Prostate gland (tissue), 2 donors: ENCODE measurements around the gene HNRNPR. TPM values are rescaled to one million over a fixed set of nuclear protein-coding genes. Genes with fewer than 3 reads are reported as not detected.
"Not testable (repeated sequence)": the region's sequence is repeated elsewhere in the genome, so short reads cannot be mapped to it uniquely, and the experiment has no call there.

Source experiments
- DNase-seq: peaks from one replicate; pipeline ENCODE4 v3.0.0-alpha.2; 2019; ENCODE audit warnings: low spot score
- H3K27ac ChIP-seq, 2 donors: fragments of 200-600 bp; sonication (generic); 2 replicates each; pipeline ENCODE4 v1.5.1; 2017 to 2019
- H3K27me3 ChIP-seq: fragments of 200-600 bp; sonication (generic); replicated peaks from 2 replicates; pipeline ENCODE4 v1.5.1; 2019; ENCODE audit not compliant: insufficient read depth
- H3K36me3 ChIP-seq, 2 donors: fragments of 200-600 bp; sonication (generic); 1 replicate in 1 of 2; 2 replicates in 1 of 2; pipeline versions ENCODE4 v1.5.1 to v1.8.1; 2017 to 2019
- H3K4me1 ChIP-seq: fragments of 200-600 bp; sonication (generic); replicated peaks from 2 replicates; pipeline ENCODE4 v1.5.1; 2019
- H3K4me3 ChIP-seq, 2 donors: fragments of 200-600 bp; sonication (generic); 2 replicates each; pipeline ENCODE4 v1.5.1; 2017 to 2019
- H3K9me3 ChIP-seq: fragments of 200-600 bp; sonication (generic); 2 replicates; pipeline ENCODE4 v1.5.1; 2017
- CTCF ChIP-seq, 4 experiments: fragments of 200-600 bp in 2 of 4; fragments of 450-650 bp in 2 of 4; sonication (generic) in 2 of 4; IDR thresholded peaks; 1 replicate in 3 of 4; 2 replicates in 1 of 4; pipeline ENCODE4 v1.5.1; 2016 to 2019; ENCODE audit warnings: antibody characterized with exemption in 4 of 4, mild to moderate bottlenecking in 2 of 4, moderate library complexity in 2 of 4
- POLR2A ChIP-seq: fragments of 450-650 bp; IDR thresholded peaks from one replicate; pipeline ENCODE4 v1.6.1; 2016; ENCODE audit warnings: antibody characterized with exemption, mild to moderate bottlenecking
- POLR2AphosphoS5 ChIP-seq: sonication (generic); formaldehyde crosslinking; IDR thresholded peaks from one replicate; pipeline ENCODE4 v1.6.1; 2017; ENCODE audit warnings: antibody characterized with exemption
- WGBS: methylation state at CpG from one replicate; pipeline ENCODE4 v1.1.5; 2018; 5-methylcytosine and 5-hydroxymethylcytosine counted together
- intact Hi-C: fragments of 100-400 bp; cut with DNase I; formaldehyde crosslinking; loops from one replicate; pipeline ENCODE4 v1.14.2; 2022
- total RNA-seq, 2 donors: library from RNA; depleted of rRNA; stranded (reverse); fragments of >200 nt; gene quantifications; one replicate each; pipeline ENCODE4 v1.1.0, GENCODE V29; 2016

Gene HNRNPR
- total RNA-seq, 2 donors from 2014 or later, result 85.8 to 88.1 TPM

GRCh38 chr1:23273450-23274133, 70.5 kb downstream of the HNRNPR start:
- DNase-seq, result no peak
- Histone ChIP-seq H3K4me1 (no peaks in the 10 kb centered on the region), H3K36me3 (no peaks in the 10 kb centered on the region), H3K9me3 (no peaks in the 10 kb centered on the region), H3K4me3 (no peak overlapping the region), H3K27me3 (no peaks in the 10 kb centered on the region), H3K27ac (no peak overlapping the region)
- intact Hi-C loops, result no loop called here
- 76% methylated on average over 8 of the region's 8 CpGs for WGBS
- TF ChIP-seq POLR2AphosphoS5, result no peak
- no peak for TF ChIP-seq CTCF (IDR thresholded peaks at IDR 0.05)
- no peak for TF ChIP-seq POLR2A

GRCh38 chr1:23263380-23263887, 80.7 kb downstream of the HNRNPR start:
- H3K27me3 ChIP-seq, result no peaks in the 10 kb centered on the region
- no peak overlapping the region for H3K27ac ChIP-seq
- intact Hi-C loops, result no loop called here
- no peak for DNase-seq
- no peaks in the 10 kb centered on the region for H3K4me1 ChIP-seq
- H3K4me3 ChIP-seq, result no peak overlapping the region
- H3K36me3 ChIP-seq, result no peaks in the 10 kb centered on the region
- H3K9me3 ChIP-seq, result no peaks in the 10 kb centered on the region
- 64% methylated on average over 3 of the region's 3 CpGs for WGBS
- TF ChIP-seq POLR2AphosphoS5 (no peak), CTCF (IDR thresholded peaks at IDR 0.05) (no peak), POLR2A (no peak)

DNA sequence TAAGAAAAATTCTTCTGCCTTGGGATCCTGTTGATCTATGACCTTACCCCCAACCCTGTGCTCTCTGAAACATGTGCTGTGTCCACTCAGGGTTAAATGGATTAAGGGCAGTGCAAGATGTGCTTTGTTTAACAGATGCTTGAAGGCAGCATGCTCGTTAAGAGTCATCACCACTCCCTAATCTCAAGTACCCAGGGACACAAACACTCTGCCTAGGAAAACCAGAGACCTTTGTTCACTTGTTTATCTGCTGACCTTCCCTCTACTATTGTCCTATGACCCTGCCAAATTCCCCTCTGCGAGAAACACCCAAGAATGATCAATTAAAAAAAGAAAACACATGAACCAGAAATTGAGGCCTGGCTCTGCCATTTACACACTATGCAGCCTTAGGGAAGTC, 86.0 kb downstream of the HNRNPR start:
- H3K4me1 ChIP-seq, intact Hi-C loops, H3K9me3 ChIP-seq, DNase-seq, H3K27ac ChIP-seq, H3K27me3 ChIP-seq, H3K4me3 ChIP-seq, H3K36me3 ChIP-seq: not testable (repeated sequence)
- 77% methylated on average over 1 of the region's 2 CpGs for WGBS

DNA sequence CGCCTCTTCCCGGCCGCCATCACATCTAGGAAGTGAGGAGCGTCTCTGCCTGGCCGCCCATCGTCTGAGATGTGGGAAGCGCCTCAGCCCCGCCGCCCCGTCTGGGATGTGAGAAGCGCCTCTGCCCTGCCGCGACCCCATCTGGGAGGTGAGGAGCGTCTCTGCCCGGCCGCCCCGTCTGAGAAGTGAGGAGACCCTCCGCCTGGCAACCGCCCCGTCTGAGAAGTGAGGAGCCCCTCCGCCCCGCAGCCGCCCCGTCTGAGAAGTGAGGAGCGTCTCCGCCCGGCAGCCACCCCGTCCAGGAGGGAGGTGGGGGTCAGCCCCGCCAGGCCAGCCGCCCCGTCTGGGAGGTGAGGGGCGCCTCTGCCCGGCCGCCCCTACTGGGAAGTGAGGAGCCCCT, 86.7 kb downstream of the HNRNPR start:
- H3K9me3 ChIP-seq, intact Hi-C loops, DNase-seq, H3K27ac ChIP-seq, H3K4me1 ChIP-seq, H3K36me3 ChIP-seq, H3K4me3 ChIP-seq, H3K27me3 ChIP-seq: not testable (repeated sequence)
- 94% methylated on average over 16 of the region's 34 CpGs for WGBS

Other genes starting within 250 kb of the HNRNPR start
- gene LUZP1, start 175.4 kb downstream of the HNRNPR start, total RNA-seq, result 10 to 100 TPM; 16.9 to 17.5 TPM
- under 1 TPM; 0.09 to 0.28 TPM for gene HTR1D, start 126.8 kb downstream of the HNRNPR start, total RNA-seq
- gene ZNF436, start 25.6 kb upstream of the HNRNPR start, total RNA-seq, result 10 to 100 TPM; 25.3 to 29.5 TPM
- gene TCEA3, start 80.5 kb upstream of the HNRNPR start, total RNA-seq, result 100 to 1,000 TPM in 1 of 2 donors, 10 to 100 TPM in 1; 65.2 to 115 TPM
- gene ASAP3, start 139.9 kb upstream of the HNRNPR start, total RNA-seq, result 10 to 100 TPM; 76.5 to 83.1 TPM
- 1 to 10 TPM; 1.0 to 4.1 TPM for gene E2F2, start 186.9 kb upstream of the HNRNPR start, total RNA-seq
- gene ID3, start 215.2 kb upstream of the HNRNPR start, total RNA-seq, result 100 to 1,000 TPM; 151 to 184 TPM